SK-N-SH (cell line): Measurements from ENCODE around the gene ACOXL.

Experiments
- CTCF ChIP-seq: fragments of 200-600 bp; sonication (generic); IDR thresholded peaks from 2 replicates; pipeline ENCODE4 v1.6.1; 2017; ENCODE audit warnings: antibody characterized with exemption, mild to moderate bottlenecking, moderate library complexity
- EP300 ChIP-seq, 2 experiments: IDR thresholded peaks; 2 replicates each; pipeline versions ENCODE4 v1.4.0 to v1.6.1; 2012; ENCODE audit warnings: borderline replicate concordance in 1 of 2, low read depth in 1 of 2, low read length in 1 of 2
- MXI1 ChIP-seq: IDR thresholded peaks from 2 replicates; pipeline ENCODE4 v1.6.1; 2012; ENCODE audit warnings: mild to moderate bottlenecking, low read depth, low read length, improper control_type of control experiment
- POLR2AphosphoS5 ChIP-seq: IDR thresholded peaks from 2 replicates; pipeline ENCODE4 v1.6.1; 2012; ENCODE audit warnings: low read depth, low read length
- RAD21 ChIP-seq: IDR thresholded peaks from 2 replicates; pipeline ENCODE4 v1.6.1; 2012; ENCODE audit warnings: mild to moderate bottlenecking, low read length
- SIN3A ChIP-seq: IDR thresholded peaks from 2 replicates; pipeline ENCODE4 v1.6.1; 2012; ENCODE audit warnings: low read depth, mild to moderate bottlenecking, low read length, moderate library complexity, borderline replicate concordance
- YY1 ChIP-seq: IDR thresholded peaks from 2 replicates; pipeline ENCODE4 v1.4.0; 2012; ENCODE audit warnings: low read depth, mild to moderate bottlenecking

GRCh38 chr2:111100765-111101162 lies 368.4 kb downstream of the ACOXL start:
- no peak for TF ChIP-seq EP300 (IDR thresholded peaks at IDR 0.05; ENCODE audit: borderline replicate concordance in 1 of 2, low read depth in 1 of 2, low read length in 1 of 2)
- TF ChIP-seq POLR2AphosphoS5: no peak
- TF ChIP-seq SIN3A: no peak
- TF ChIP-seq RAD21: no peak
- no peak for TF ChIP-seq CTCF
- TF ChIP-seq YY1: no peak
- TF ChIP-seq MXI1: no peak
